Spleen (tissue), 11 donors: ENCODE measurements around the gene CDKN1A. TPM values are rescaled to one million over a fixed set of nuclear protein-coding genes. Genes with fewer than 3 reads are reported as not detected.
A peak's percentile ranks its signal among the peaks of the same experiment; 100 is the strongest.

Source experiments
- DNase-seq: peaks from one replicate; pipeline ENCODE4 v3.0.0-alpha.2; 2020
- H3K27ac ChIP-seq, 8 donors: fragments of 200-600 bp; sonication (generic) in 7 of 8; 1 replicate in 4 of 8; 2 replicates in 4 of 8; pipeline versions ENCODE4 v1.5.0 to v1.8.0; 2016 to 2021; ENCODE audit warnings: inconsistent platforms in 4 of 8, mild to moderate bottlenecking in 4 of 8, moderate library complexity in 1 of 8
- H3K27me3 ChIP-seq, 7 donors: fragments of 200-600 bp; sonication (generic) in 6 of 7; replicated peaks in 1 of 7; 1 replicate in 4 of 7; 2 replicates in 3 of 7; pipeline versions ENCODE4 v1.5.0 to v1.8.0; 2016 to 2021; ENCODE audit warnings: inconsistent platforms in 3 of 7, mild to moderate bottlenecking in 1 of 7
- H3K36me3 ChIP-seq, 6 donors: fragments of 200-600 bp; sonication (generic) in 5 of 6; 1 replicate in 4 of 6; 2 replicates in 2 of 6; pipeline versions ENCODE4 v1.5.0 to v1.8.0; 2016 to 2021; ENCODE audit warnings: inconsistent platforms in 2 of 6
- H3K4me1 ChIP-seq, 6 donors: fragments of 200-600 bp; sonication (generic) in 5 of 6; 1 replicate in 3 of 6; 2 replicates in 3 of 6; pipeline versions ENCODE4 v1.5.0 to v1.8.0; 2016 to 2021; ENCODE audit warnings: inconsistent platforms in 3 of 6
- H3K4me3 ChIP-seq, 8 donors: fragments of 200-600 bp; sonication (generic) in 7 of 8; 1 replicate in 4 of 8; 2 replicates in 4 of 8; pipeline versions ENCODE4 v1.5.0 to v1.8.0; 2016 to 2021; ENCODE audit warnings: inconsistent platforms in 4 of 8, mild to moderate bottlenecking in 4 of 8, moderate library complexity in 2 of 8
- H3K9me3 ChIP-seq, 8 donors: fragments of 200-600 bp; sonication (generic) in 7 of 8; 1 replicate in 4 of 8; 2 replicates in 4 of 8; pipeline versions ENCODE4 v1.5.0 to v1.8.0; 2016 to 2021; ENCODE audit warnings: inconsistent platforms in 4 of 8
- CTCF ChIP-seq, 11 experiments: fragments of 200-600 bp in 7 of 11; fragments of 450-650 bp in 4 of 11; sonication (generic) in 4 of 11; IDR thresholded peaks in 8 of 11; conservative IDR thresholded peaks in 3 of 11; 1 replicate in 7 of 11; 2 replicates in 4 of 11; pipeline versions ENCODE4 v1.4.0 to v1.8.0; 2016 to 2021; ENCODE audit warnings: antibody characterized with exemption in 11 of 11, inconsistent platforms in 4 of 11, mild to moderate bottlenecking in 1 of 11
- POLR2A ChIP-seq, 3 donors: fragments of 450-650 bp; IDR thresholded peaks; one replicate each; pipeline ENCODE4 v1.5.1; 2017; ENCODE audit warnings: antibody characterized with exemption in 3 of 3, mild to moderate bottlenecking in 1 of 3
- POLR2AphosphoS5 ChIP-seq, 3 donors: sonication (generic); formaldehyde crosslinking; IDR thresholded peaks; one replicate each; pipeline ENCODE4 v1.5.1; 2017; ENCODE audit warnings: antibody characterized with exemption in 3 of 3
- WGBS, 5 donors: extraction: QIAGEN DNeasy Blood & Tissue Kit in 3 of 5; methylation state at CpG; one replicate each; pipeline versions ENCODE4 v1.1.5 to v1.1.7; 2013 to 2018; 5-methylcytosine and 5-hydroxymethylcytosine counted together
- intact Hi-C: fragments of 100-400 bp; cut with DNase I; formaldehyde crosslinking; loops from one replicate; pipeline ENCODE4 v1.15.0; 2023; ENCODE audit warnings: low total_unique reads
- polyA plus RNA-seq, 3 donors: library from polyadenylated mRNA; stranded (reverse); fragments of 200-250 nt; gene quantifications; one replicate each; pipeline ENCODE4 v1.2.1, GENCODE V29; 2013
- total RNA-seq, 7 donors: library from RNA; depleted of rRNA in 3 of 7; stranded (reverse); fragments of >200 nt in 3 of 7; fragmentation: NEBNext Ultra II Directional in 4 of 7; extraction: Animal tissue kit (Norgen Biotek cat#: 25700) in 4 of 7; gene quantifications; one replicate each; pipeline versions ENCODE4 v1.1.0 to v1.2.1, GENCODE V29; 2016 to 2021
- donor health status: healthy with polysubstance abuse.
- donor health status: DM: no; HTN: no; CAD: no; lungs with moderate emphysema.
- donor health status: DM: no; HTN: no; CAD: no.
- donor health status: Bipolar disorder and iron deficiency.
- donor health status: healthy.
- donor health status: DM: no; HTN: no; CAD: no.
- donor health status: DM: yes; HTN: yes; CAD: no.

The CDKN1A gene
- total and polyA plus RNA-seq, 10 donors, result 10.7 to 58.5 (median 28.1) TPM

GRCh38 chr6:36728289-36729160 lies 50.0 kb downstream of the CDKN1A start:
- Histone ChIP-seq H3K9me3 (no peaks in the 10 kb centered on the region), H3K4me3 (no peak overlapping the region), H3K36me3 (peaks cover 0 to 16% (median 0%) of the 10 kb centered on the region in 6 donors), H3K27ac (peak overlapping the region in 1 of 8 donors; percentile 15), H3K27me3 (no peaks in the 10 kb centered on the region), H3K4me1 (peaks cover 0 to 53% (median 11%) of the 10 kb centered on the region in 6 donors)
- intact Hi-C loops, result no loop called here
- no peak for TF ChIP-seq POLR2A (IDR thresholded peaks at IDR 0.05)
- no peak for TF ChIP-seq POLR2AphosphoS5 (IDR thresholded peaks at IDR 0.05)
- no peak for TF ChIP-seq CTCF (IDR thresholded peaks at IDR 0.05 in 8 of 11, conservative IDR thresholded peaks at IDR 0.05 in 3 of 11)
- 79 to 92% (median 85%) methylated on average over 10 to 11 of the region's 11 CpGs for WGBS, 5 donors
- DNase-seq, result no peak

GRCh38 chr6:36729161-36729524 lies 50.6 kb downstream of the CDKN1A start:
- peaks cover 0 to 52% (median 11%) of the 10 kb centered on the region in 6 donors for H3K4me1 ChIP-seq
- no peaks in the 10 kb centered on the region for H3K9me3 ChIP-seq
- no peak overlapping the region for H3K27ac ChIP-seq
- TF ChIP-seq POLR2AphosphoS5 (IDR thresholded peaks at IDR 0.05), result no peak
- TF ChIP-seq POLR2A (IDR thresholded peaks at IDR 0.05), result no peak
- TF ChIP-seq CTCF (IDR thresholded peaks at IDR 0.05 in 8 of 11, conservative IDR thresholded peaks at IDR 0.05 in 3 of 11), result no peak
- intact Hi-C loops, result no loop called here
- peaks cover 0 to 16% (median 0%) of the 10 kb centered on the region in 6 donors for H3K36me3 ChIP-seq
- H3K27me3 ChIP-seq, result no peaks in the 10 kb centered on the region
- DNase-seq, result no peak
- H3K4me3 ChIP-seq, result no peak overlapping the region
- 29 to 44% (median 40%) methylated on average over 3 of the region's 3 CpGs for WGBS, 5 donors

GRCh38 chr6:36730424-36731380 lies 52.2 kb downstream of the CDKN1A start:
- intact Hi-C loops, result no loop called here
- no peak overlapping the region for H3K27ac ChIP-seq
- TF ChIP-seq POLR2A (IDR thresholded peaks at IDR 0.05) (no peak), CTCF (IDR thresholded peaks at IDR 0.05 in 8 of 11, conservative IDR thresholded peaks at IDR 0.05 in 3 of 11) (no peak), POLR2AphosphoS5 (IDR thresholded peaks at IDR 0.05) (no peak)
- no peaks in the 10 kb centered on the region for H3K27me3 ChIP-seq
- H3K4me3 ChIP-seq, result no peak overlapping the region
- 84 to 95% (median 89%) methylated on average over 13 to 15 of the region's 15 CpGs for WGBS, 5 donors
- no peaks in the 10 kb centered on the region for H3K9me3 ChIP-seq
- peaks cover 9 to 52% (median 26%) of the 10 kb centered on the region in 6 donors for H3K4me1 ChIP-seq
- DNase-seq, result peak; percentile 28
- peaks cover 0 to 12% (median 0%) of the 10 kb centered on the region in 6 donors for H3K36me3 ChIP-seq
